HL-60/S4 (cell line): ENCODE measurements around the gene P3H3.

ENCODE experiments used
- in situ Hi-C: fragments of 300-500 bp; cut with MboI; formaldehyde crosslinking; loops from 2 replicates; pipeline ENCODE4 v1.14.3; 2022; ENCODE audit warnings: low sequenced_read_pairs

P3H3 gene, protein sequence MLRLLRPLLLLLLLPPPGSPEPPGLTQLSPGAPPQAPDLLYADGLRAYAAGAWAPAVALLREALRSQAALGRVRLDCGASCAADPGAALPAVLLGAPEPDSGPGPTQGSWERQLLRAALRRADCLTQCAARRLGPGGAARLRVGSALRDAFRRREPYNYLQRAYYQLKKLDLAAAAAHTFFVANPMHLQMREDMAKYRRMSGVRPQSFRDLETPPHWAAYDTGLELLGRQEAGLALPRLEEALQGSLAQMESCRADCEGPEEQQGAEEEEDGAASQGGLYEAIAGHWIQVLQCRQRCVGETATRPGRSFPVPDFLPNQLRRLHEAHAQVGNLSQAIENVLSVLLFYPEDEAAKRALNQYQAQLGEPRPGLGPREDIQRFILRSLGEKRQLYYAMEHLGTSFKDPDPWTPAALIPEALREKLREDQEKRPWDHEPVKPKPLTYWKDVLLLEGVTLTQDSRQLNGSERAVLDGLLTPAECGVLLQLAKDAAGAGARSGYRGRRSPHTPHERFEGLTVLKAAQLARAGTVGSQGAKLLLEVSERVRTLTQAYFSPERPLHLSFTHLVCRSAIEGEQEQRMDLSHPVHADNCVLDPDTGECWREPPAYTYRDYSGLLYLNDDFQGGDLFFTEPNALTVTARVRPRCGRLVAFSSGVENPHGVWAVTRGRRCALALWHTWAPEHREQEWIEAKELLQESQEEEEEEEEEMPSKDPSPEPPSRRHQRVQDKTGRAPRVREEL

DNA sequence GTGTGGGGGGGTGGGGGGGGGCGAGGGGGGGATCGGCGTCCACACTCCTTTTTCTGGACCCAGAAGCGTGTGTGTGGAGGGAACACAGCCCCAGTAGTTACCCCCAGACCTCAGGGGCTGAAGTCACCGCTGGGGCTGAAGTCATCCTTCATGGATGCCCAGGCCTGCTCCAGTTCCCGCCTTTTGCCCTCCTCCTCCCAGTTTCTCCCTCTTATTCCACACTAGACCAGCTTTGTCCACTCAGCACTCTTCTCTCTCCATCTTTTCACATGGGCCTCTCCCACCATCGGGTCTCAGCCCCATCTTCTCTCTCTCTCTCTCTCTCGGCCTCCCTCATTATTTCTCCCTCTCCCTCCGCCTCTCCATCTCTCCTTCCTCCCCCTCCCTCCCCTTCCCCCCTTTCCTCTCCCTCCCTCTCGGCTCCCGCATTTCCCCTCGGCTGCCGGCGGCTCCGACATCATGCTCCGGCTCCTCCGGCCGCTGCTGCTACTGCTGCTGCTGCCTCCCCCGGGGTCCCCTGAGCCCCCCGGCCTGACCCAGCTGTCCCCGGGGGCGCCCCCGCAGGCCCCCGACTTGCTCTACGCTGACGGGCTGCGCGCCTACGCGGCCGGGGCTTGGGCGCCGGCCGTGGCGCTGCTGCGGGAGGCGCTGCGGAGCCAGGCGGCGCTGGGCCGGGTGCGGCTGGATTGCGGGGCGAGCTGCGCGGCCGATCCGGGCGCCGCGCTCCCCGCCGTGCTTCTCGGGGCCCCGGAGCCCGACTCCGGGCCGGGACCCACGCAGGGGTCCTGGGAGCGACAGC, at the start of gene P3H3:
TSS of gene P3H3 (plus strand) at position 426 of the 799 bp plus-strand sequence. CDS start at position 460, 34 bp downstream.
- in situ Hi-C loops: loop anchor here (5.0 kb wide), 1 partner anchor 76 kb away; the partner anchor contains the start of gene MLF2

DNA sequence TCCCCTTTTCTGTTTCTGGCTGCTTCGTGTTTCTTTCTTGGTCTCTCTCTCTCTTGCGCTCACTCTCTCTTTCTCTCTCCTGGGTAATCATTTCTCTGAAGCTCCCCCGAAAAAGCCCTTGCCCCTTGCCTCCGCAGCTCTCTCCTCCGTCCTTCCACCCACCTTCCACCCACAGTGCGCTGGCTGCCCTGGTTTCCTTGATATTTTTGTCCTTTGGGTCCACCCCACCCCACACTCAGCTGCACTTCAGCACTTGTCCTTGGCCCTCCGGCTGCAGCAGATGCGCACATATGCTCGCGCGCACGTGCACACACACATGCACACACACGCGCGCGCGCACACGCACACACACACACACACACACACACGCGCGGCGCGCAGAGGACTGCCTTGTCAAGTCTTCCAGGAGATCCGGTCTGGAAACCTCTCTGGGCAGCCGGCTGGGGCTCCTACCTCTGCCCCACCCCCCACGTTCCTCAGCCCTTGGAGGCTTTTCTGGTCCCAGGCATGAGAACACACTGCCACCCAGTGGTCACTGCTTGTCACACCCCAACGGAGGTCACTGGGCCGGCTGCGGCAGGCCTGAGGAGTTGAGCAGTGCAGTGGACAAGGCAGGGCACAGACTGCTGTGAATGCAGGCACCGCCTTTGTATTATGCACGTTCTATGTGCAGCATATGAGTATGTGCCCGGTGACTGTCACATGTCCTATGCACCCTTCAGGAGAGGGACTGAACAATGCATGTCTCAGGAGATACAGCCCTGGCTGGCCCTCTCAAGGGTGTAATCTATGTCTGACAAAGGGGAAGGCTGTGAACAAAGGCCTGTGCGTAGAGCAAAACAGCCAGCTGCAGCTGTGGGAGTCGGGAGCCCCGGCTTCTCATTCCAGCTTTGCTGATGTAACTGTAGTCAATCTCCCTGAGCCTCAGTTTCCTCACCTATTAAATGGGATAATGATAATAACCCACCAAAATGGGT, 49.3 kb upstream of the P3H3 start:
- in situ Hi-C loops: no loop called here

DNA sequence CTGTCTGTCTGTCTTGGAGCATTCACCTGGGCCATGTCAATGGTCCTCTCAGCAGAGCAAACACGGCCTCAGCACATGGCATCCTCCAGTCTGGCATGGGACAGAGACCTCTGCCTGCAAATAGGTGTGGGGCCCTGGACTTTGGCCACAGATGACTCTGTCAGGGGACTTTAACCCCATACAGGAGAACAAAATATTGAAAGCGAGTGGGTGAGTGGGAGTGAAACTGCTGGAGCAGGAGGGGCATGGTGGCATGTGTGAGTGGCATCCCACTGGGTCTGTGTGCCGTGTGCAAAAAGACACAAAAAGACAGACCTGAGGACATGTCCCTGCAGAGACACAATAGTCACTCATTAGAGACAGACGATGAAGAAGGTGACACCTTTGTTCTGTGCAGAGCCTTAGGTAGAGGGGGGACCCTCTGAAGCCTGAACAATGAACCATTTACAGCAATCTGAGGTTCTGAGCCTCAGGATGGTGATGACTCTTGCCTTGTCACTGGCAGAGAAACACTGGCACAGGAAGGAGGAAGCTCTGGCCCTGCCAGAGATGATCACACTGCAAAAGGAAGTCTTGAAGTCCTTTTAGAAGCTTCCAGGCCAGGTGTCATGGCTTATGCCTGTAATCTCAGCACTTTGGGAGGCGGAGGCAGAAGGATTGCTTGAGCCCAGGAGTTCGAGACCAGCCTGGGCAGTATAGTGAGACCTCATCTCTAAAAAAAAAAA, 48.3 kb upstream of the P3H3 start:
- in situ Hi-C loops: no loop called here

DNA sequence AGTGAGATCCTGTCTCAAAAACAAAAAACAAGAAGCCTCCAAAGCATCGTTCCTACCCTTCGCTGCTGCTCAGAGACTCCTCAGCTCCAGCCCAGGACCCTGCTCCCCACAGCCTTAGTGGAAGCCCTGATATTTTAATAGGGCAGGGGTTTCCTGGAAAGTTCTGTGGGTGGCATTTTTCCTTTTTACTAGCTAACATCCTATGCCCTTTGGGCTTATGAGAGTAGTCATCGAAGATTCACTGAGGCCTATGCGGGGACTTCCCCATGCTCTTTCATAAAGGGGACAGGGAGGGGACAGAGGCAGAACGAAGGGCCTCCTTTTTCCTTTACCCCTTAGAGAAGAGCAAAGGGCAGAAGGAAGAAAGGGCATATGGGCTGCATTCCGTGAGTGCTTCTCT, 47.6 kb upstream of the P3H3 start:
- in situ Hi-C loops: no loop called here

DNA sequence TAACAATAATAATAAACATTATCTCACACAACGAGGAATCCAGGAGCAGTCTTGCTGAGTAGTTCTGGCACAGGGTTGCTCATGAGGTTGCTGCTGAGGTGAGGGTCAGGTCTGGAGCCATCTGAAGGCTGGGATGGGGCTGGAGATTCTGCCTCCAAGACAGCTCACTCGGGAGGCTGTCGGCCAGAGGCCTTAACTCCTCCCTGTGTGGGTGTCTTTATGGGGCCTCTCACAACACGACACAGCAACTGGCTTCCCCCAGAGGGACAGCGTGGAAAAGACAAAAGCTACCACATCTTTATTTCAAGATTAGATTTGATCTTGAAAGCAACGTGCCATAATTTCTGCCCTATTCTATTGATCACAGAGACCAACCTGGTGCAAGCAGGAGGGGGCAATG, 46.1 kb upstream of the P3H3 start:
- in situ Hi-C loops: no loop called here

DNA sequence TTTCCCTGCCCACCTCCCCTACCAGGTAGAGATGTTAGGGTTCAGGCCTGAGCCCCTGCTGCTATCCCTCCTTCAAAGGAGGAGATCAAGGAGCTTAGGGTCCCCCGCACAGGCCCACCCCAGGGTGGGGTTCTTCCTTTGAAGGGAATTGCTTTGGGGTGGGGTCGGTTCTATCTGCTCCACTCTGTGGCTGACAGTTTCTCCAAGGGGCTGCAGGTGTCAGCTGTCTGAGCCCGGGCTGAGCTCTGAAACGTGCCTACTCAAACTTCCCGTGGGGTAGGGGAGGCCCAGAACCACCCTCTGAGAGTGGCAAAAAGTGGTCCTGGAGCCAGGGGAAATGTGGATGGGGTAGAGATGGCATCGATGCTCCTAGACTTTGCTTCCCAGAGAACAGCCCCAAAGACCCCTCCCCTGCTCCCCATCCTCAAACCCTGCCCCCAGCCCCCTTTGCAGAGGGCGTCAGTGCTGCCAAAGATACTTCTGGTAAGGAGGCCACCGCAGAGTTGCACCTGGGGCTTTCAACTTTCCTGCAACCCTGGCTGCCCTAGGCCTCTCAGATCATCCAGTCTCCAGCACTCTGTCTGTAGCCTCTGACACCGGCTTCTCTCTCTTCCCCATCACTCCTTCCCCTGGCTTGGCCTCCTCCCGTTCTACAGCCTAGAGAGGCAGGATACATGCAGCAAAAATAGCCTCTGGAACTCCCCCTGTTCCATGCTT, 45.2 kb upstream of the P3H3 start:
- in situ Hi-C loops: no loop called here

DNA sequence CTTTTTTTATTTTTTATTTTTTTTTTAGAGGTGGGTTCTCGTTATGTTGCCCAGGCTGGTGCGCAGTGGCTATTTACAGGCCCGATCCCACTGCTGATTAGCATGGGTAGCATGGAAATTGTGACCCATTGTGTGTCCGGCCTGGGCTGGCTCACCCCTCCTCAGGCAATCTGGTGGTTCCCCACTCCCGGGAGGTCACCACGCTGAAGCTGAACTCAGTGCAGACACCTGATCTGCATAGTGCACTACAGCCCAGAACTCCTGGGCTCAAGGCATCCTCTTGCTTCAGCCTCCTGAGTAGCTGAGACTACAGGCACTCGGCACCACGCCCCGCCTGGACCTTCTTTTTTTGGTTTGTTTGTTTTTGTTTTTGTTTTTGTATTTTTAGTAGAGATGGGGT, 44.4 kb upstream of the P3H3 start:
- in situ Hi-C loops: no loop called here

DNA sequence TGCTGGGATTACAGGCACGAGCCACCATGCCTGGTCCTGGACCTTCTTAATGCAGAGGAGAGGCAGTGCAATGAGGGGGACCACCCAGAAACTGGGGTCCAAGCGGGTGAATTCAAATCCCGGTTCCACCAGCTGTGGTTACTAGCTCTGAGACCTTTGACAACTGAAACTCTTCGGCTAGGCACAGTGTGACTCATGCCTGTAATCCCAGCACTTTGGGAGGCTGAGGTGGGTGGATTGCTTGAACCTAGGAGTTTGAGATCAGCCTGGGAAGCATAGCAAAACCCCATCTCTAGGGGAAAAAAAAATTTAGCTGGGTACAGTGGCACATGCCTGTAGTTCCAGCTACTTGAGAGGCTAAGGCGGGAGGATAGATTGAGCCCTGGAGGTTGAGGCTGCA, 43.9 kb upstream of the P3H3 start:
- in situ Hi-C loops: no loop called here

DNA sequence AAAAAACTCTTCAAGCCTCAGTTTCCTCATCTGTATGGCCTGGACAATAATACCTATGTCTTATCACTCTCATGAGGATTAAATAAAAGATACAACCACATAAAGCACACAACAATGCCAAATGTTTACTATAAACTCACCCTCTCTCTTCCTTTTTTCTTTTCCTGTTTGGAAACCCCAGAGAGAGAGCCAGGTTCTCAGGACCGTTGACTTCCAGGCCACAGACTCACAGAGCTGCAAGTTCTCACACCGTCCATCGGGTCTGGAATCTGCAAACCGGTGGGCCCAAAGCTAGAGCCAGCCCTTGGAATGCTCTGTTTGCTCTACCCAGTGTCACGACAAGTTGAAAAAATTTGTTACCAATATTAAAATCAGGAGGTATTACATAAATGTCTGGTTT, 43.4 kb upstream of the P3H3 start:
- in situ Hi-C loops: no loop called here

DNA sequence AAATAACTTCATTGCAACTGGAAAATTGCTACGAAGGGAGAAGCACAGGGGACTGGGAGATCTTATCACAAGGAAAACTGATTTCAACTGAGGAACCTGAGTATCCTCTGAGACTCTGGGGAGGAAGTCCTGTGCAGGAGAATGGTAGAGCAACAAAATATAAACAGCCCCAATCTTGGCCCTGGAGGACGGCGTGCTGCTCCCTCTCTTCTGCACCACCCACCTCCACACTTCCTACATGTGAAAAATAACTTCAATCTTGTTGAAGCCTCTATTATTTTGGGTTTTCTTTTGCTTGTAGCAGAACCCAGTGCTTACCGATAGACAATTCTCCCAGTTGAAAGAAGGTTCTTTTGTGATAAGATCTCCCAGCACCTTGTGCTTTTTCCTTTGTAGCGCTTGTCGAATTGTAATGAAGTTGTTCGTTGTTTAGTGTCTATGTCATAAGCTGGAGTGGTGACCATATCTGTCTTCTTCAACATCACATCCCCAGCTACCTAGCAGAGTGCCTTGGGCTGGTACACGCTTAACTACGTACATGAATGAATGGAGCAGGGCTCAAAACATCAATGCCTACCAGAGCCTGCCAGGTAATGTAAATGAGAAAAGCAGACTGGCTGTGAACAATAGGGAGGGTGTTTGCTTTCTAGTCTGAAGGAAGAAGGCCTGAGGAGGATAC, 41.7 kb upstream of the P3H3 start:
- in situ Hi-C loops: no loop called here

DNA sequence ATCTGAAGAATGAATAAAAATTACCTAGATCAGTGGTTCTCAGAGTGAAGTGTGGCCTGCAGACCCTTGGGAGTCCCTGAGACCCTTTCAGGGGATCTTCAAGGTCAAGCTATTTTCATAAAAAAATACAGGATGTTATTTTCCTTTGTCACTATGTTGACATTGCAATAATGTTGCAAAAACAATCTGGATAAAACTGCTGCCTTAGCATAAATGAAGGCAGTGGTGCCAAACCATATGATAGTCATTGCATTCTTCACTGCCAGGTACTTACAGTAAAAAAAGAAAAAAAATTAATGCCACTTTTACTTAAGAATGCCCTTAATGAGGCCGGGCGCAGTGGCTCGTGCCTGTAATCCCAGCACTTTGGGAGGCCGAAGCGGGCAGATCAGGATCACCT, 40.9 kb upstream of the P3H3 start:
- in situ Hi-C loops: no loop called here

DNA sequence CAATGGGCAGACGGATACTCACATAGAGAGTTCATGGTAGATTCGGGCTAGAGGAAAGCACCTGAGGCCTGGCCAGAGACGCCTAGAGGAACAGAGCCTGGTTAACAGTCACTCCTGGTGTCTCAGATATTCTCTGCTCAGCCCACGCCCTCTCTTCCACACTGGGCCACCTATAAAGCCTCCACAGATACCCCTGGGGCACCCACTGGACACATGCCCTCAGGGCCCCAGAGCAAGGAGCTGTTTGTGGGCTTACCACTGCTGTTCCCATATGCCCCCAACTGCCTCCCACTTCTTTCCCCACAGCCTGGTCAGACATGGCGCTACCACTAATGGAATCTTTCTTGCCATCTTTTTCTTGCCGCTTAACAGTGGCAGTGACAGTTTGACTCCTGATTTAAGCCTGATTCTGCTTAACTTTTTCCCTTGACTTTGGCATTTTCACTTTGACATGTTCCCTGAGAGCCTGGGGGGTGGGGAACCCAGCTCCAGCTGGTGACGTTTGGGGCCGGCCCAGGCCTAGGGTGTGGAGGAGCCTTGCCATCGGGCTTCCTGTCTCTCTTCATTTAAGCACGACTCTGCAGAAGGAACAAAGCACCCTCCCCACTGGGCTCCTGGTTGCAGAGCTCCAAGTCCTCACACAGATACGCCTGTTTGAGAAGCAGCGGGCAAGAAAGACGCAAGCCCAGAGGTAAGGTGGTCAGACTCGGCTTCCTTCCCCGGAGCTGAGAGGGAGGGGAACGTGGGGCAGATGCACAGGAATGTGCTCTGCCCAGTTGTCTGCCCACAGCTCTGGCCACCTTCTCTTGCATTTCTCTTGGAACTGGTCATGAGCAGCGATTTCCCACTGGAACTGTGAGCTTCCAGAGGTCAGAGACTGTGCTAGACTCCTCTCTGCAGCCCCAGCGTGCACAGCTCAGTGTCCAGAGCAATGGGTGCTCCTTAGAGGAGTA, 39.0 kb upstream of the P3H3 start, which contains the start of gene CD4:
TSS of gene CD4 (plus strand) at position 557 of the 953 bp plus-strand sequence. CDS start 10,611 bp downstream, outside the sequence.
- in situ Hi-C loops: no loop called here

DNA sequence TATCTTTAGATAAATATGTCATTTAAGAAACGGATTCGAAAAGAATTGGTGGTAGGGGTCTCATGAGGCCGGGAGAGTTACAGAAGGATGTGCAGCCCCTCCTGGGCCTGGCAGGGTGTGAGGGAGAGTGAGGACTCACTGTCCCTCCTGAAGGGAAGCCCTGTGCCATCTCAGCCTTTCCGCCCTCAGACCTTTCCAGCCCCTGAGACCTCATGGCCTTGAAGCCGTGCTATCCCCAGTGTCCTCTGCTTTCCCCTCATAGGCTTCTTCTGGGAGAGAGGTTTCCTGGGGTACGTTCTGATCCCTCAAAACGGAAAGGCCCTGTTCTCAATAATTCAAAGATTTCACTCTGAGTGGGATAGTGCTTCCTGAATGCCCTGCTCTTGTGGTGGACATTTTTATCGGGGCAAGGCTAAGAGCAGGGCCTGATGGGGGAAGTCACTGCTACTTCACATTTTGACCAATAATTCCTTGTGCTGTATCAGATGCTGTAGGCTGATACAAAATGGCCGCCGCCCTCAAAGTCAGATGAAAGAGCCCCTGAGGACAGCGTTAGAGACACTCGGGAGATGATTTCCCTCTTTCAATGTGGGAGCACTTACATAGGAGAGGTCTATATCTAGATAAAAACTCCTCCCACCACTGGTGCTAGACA, 37.6 kb upstream of the P3H3 start:
- in situ Hi-C loops: no loop called here

DNA sequence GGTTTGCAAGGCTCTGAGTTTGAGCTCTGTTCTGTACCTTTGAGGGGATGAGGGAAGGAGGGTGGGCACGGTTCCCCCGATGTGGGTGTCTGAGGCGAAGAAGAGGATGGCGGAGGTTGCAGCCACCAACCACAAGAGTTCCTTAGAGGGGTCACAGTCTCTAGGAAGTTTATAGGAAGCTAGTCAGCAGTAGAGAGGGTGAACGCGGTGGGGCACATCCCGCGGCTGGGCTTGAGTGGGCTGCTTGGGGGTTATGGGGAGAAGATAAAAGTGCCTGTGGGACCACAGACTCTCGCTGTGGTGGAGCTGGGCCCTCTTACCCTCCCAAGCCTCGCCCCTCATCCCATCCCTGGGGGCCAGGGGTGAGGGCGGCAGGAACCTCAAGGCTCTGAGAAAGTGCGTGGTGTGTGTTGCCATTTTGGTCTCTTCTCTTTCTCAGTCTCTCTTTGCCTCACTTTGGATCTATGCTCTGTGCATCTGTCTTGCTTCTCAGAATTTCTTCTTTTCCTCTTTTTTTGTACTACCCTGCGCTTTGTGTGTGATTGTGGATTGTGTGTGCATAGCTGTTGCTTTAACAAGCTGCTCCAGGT, 36.2 kb upstream of the P3H3 start:
- in situ Hi-C loops: no loop called here

DNA sequence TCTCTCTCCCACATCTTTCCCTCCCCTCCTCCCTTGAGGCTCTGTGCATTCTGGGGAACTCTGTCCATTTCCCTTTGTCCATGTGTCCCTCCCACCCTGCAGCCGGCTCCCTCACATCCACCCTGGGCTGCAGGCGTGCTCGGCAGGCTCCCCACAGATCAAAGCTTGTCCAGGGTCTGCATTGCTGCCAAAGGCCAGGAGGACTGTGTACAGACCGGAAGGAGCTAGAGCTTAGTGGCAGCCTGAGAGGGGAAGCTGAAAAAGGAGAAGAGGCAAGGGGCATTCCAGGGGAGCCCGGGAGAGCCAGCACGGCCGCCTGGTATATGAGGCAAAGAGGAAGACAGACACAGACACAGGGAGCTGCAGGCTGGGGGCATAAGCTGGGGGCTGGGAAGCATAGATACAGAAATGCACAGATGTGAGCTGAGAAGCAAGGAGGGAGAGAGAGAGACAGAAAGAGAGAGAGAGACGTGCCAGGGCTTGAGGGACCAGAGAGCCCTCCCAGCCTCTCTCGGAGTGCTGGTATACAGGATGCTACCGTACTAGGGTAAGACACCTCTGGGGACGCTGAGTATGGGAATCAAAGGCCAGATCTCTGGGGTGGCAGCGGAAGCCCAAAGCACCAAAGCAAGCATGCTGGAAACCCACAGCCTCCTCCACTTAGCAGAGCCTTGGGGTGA, 35.5 kb upstream of the P3H3 start:
- in situ Hi-C loops: no loop called here

DNA sequence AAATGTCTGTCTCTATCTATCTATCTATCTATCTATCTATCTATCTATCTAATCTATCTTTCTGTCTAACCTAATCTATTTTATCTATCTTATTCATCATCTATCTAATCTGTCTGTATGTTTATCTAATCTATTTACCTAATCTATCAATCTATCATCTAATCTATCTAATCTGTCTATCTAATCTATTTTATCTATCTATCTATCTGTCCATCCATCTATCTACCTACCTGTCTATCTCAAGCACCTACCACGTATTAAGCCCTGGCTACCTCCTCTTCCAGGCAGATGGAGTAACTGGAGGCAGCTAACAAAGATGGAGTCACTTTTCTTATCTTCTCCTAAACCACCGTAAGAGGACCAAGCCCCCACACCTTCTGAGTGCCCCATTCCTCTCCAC, 33.1 kb upstream of the P3H3 start:
- in situ Hi-C loops: no loop called here
